ENCODE data around the gene COL11A2.

GRCh38 chr6:33117811-33118277 lies 74.4 kb downstream of the COL11A2 start:
- TF ChIP-seq CTCF (IDR thresholded peaks at IDR 0.05) (no peak), POLR2A (IDR thresholded peaks at IDR 0.05) (no peak), POLR2AphosphoS5 (IDR thresholded peaks at IDR 0.05) (no peak)
